ENCODE results near the gene STX10.
"Not testable (repeated sequence)": the region's sequence is repeated elsewhere in the genome, so short reads cannot be mapped to it uniquely, and the experiment has no call there.

Gene STX10

GRCh38 chr19:13150187-13150930 lies at the start of gene STX10, which contains the start of gene IER2:
TSS of gene STX10 (minus strand) at chr19:13150375. CDS start at chr19:13150173, 202 bp downstream.
TSS of gene IER2 (plus strand) at chr19:13150411. CDS start at chr19:13153187, 2,776 bp downstream.
- peak; percentile 32 to 77 for DNase-seq

GRCh38 chr19:13198634-13199033 lies 48.5 kb upstream of the STX10 start:
- no peak for DNase-seq

GRCh38 chr19:13195678-13196077 lies 45.5 kb upstream of the STX10 start:
- DNase-seq, result no peak

- no peak for DNase-seq
Observed at GRCh38 chr19:13190781-13191540, 40.8 kb upstream of the STX10 start.

GRCh38 chr19:13189600-13189999 lies 39.4 kb upstream of the STX10 start:
- no peak for DNase-seq

GRCh38 chr19:13187419-13187818 lies 37.2 kb upstream of the STX10 start:
- no peak for DNase-seq

GRCh38 chr19:13186688-13187087 lies 36.5 kb upstream of the STX10 start:
- DNase-seq, result not testable (repeated sequence)

- not testable (repeated sequence) for DNase-seq
Observed at GRCh38 chr19:13185763-13186657, 35.8 kb upstream of the STX10 start.

- DNase-seq, result not testable (repeated sequence)
Observed at GRCh38 chr19:13184926-13185325, 34.8 kb upstream of the STX10 start.

- DNase-seq, result no peak
Observed at GRCh38 chr19:13181747-13182388, 31.7 kb upstream of the STX10 start.

- not testable (repeated sequence) for DNase-seq
Observed at GRCh38 chr19:13178291-13178690, 28.1 kb upstream of the STX10 start.

GRCh38 chr19:13177584-13177983 lies 27.4 kb upstream of the STX10 start:
- not testable (repeated sequence) for DNase-seq

- DNase-seq, result no peak
Observed at GRCh38 chr19:13176345-13176744, 26.2 kb upstream of the STX10 start.

GRCh38 chr19:13173139-13173737 lies 23.1 kb upstream of the STX10 start:
- DNase-seq, result no peak

GRCh38 chr19:13172346-13173138 lies 22.4 kb upstream of the STX10 start:
- no peak for DNase-seq

- no peak for DNase-seq
Observed at GRCh38 chr19:13171146-13171545, 21.0 kb upstream of the STX10 start.

- DNase-seq, result no peak
Observed at GRCh38 chr19:13169769-13170168, 19.6 kb upstream of the STX10 start.

GRCh38 chr19:13166151-13166550 lies 16.0 kb upstream of the STX10 start:
- not testable (repeated sequence) for DNase-seq

GRCh38 chr19:13165162-13165997 lies 15.2 kb upstream of the STX10 start:
- DNase-seq, result no peak

Measured in NCI-H187 (cell line).